H1 (cell line): Measurements from ENCODE around the gene BICRAL.

Source experiments
- EZH2 ChIP-seq: fragments of 200-600 bp; sonication (generic); IDR thresholded peaks from 2 replicates; pipeline ENCODE4 v1.7.1; 2012; ENCODE audit warnings: low read depth, mild to moderate bottlenecking, moderate library complexity, low read length, inconsistent platforms; ENCODE audit not compliant: severe bottlenecking
- HDAC2 ChIP-seq, 2 experiments: fragments of 300-600 bp in 1 of 2; sonication (generic) in 1 of 2; IDR thresholded peaks; 2 replicates each; pipeline ENCODE4 v1.6.1; 2011 to 2012; ENCODE audit warnings: low read depth in 2 of 2, low read length in 2 of 2, mild to moderate bottlenecking in 2 of 2, moderate library complexity in 2 of 2, borderline replicate concordance in 1 of 2, inconsistent platforms in 1 of 2
- POLR2A ChIP-seq, 2 experiments: IDR thresholded peaks; 1 replicate in 1 of 2; 2 replicates in 1 of 2; pipeline ENCODE4 v1.6.1; 2011; ENCODE audit warnings: low read depth in 2 of 2, low read length in 2 of 2, mild to moderate bottlenecking in 2 of 2; ENCODE audit errors: control extremely low read depth in 1 of 2
- RXRA ChIP-seq: IDR thresholded peaks from 2 replicates; pipeline ENCODE4 v1.6.1; 2011; ENCODE audit warnings: low read depth, mild to moderate bottlenecking, low read length, moderate library complexity; ENCODE audit not compliant: insufficient read depth
- SIN3A ChIP-seq, 2 experiments: IDR thresholded peaks in 1 of 2; conservative IDR thresholded peaks in 1 of 2; 2 replicates each; pipeline ENCODE4 v1.6.1; 2011 to 2012; ENCODE audit warnings: low read length in 2 of 2, improper control_type of control experiment in 1 of 2, low read depth in 1 of 2, mild to moderate bottlenecking in 1 of 2

DNA sequence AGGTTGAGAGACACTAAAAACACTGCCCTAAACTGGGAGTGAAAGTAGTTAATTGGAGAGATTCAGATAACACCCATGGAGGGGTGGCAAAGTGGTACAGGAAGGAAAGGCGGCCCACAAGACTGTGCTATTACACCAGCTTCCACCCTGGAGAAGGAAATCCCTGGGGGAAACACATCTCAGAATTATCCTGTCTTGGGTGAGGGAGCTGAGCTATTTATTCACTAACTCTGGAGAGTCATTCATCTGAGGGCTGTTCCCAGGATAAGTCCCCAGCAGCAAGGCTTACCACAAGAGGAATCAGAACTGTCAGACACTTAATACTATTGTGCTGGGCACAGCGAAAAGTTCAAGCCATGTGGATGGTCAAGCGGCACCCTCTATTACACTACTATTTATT is 45.9 kb upstream of the BICRAL start:
- TF ChIP-seq RXRA (no peak), SIN3A (conservative IDR thresholded peaks at IDR 0.05 in 1 of 2, IDR thresholded peaks at IDR 0.05 in 1 of 2; ENCODE audit: low read depth in 1 of 2, low read length in 2 of 2) (no peak), EZH2 (no peak), POLR2A (IDR thresholded peaks at IDR 0.05; ENCODE audit: control extremely low read depth in 1 of 2, low read depth in 2 of 2, low read length in 2 of 2) (no peak), HDAC2 (IDR thresholded peaks at IDR 0.05; ENCODE audit: borderline replicate concordance in 1 of 2, low read depth in 2 of 2, low read length in 2 of 2) (no peak)
